Hematopoietic multipotent progenitor cell (in vitro differentiated cells): ENCODE measurements around the gene OSBPL9. TPM values are rescaled to one million over a fixed set of nuclear protein-coding genes. Genes with fewer than 3 reads are reported as not detected.
"Not testable (repeated sequence)": the region's sequence is repeated elsewhere in the genome, so short reads cannot be mapped to it uniquely, and the experiment has no call there.

ENCODE experiments used
- DNase-seq, 3 donors: peaks; one replicate each; pipeline ENCODE4 v3.0.0-alpha.2; 2011 to 2015; ENCODE audit warnings: low read depth in 2 of 3, low spot score in 2 of 3
- total RNA-seq: library from RNA; depleted of rRNA; stranded (reverse); fragments of >200 nt; gene quantifications from one replicate; pipeline ENCODE4 v1.2.3, GENCODE V29; 2012

Gene OSBPL9
- total RNA-seq, 1 donor = 87.0 TPM

GRCh38 chr1:51607681-51608095 is 9.2 kb upstream of the OSBPL9 start:
- peak in 1 of 3 donors; percentile 62 for DNase-seq

DNA sequence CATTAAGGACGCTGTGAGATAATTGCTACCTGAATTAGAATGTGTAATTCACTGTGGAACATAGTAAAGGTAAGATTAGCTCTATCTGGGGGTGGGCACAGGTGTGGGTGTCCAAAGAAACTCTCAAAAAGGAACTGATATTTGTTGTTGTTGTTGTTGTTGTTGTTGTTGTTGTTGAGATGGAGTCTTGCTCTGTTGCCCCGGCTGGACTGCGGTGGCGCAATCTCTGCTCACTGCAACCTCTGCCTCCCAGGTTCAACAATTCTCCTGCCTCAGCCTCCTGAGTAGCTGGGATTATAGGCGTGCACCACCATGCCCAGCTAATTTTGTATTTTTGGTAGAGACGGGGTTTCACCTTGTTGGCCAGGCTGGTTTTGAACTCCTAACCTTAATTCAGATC is 6.8 kb upstream of the OSBPL9 start:
- DNase-seq = not testable (repeated sequence)

DNA sequence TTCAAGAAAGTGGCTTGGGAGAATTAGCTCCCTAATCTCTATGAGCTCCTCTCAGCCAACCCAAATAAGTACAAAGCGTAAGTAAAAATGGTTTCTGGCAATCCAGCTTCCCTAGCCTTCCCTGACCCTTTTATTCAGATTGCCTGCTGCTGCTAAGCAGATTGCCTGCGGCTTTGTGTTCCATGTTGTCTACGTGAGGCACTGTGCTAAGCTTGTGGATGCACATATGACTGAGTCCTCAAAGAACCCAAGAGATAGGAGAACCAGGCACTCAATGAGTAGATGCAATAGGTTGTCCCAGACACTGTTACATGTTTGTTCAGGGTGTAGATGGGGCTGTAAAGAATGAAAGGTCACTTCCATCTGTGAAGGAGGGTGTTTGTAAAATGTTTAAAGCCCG is 6.3 kb upstream of the OSBPL9 start:
- no peak for DNase-seq

DNA sequence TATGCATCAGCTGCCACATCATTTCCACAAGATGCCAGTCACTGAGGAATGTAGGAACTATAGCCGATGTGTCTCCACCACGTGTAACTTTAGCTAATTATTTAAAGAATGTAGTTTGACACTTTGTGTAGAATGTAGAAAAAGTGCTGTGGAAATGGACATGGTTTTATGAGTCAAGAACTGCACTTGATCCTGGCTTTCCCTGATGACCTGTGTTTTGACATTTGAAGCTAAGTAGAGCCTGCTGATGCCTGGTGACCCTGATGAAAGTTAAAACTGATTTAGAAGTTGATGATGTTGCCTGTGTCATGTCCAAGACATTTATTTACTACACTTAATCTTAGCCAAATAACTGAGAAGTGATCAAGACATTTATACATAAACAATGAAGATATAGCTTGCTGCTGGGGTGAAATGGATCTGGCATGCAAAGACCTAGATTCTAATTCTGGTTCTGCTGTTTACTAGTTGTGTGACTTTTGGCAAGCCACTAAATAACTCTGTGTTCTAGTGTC is 4.4 kb upstream of the OSBPL9 start:
- no peak for DNase-seq

DNA sequence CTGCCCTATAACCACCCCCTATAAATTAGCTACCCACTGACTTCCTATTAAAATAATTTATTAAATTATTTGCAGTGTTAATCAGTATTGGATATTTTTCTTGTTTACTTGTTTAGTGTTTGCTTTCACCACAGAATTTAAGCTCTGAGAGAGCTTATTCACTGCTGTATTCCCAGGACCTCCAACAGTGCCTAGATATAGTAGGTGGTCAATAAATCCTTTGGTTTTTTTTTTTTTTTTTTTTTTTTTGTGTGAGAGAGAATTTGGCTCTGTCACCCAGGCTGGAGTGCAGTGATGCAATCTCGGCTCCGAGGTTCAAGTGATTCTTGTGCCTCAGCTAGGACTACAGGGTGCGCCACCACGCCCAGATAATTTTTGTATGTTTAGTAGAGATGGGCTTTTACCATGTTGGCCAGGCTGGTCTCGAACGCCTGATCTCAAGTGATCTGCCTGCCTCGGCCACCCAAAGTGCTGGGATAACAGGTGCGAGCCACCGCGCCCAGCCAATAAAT is 1.1 kb upstream of the OSBPL9 start:
- DNase-seq = no peak

DNA sequence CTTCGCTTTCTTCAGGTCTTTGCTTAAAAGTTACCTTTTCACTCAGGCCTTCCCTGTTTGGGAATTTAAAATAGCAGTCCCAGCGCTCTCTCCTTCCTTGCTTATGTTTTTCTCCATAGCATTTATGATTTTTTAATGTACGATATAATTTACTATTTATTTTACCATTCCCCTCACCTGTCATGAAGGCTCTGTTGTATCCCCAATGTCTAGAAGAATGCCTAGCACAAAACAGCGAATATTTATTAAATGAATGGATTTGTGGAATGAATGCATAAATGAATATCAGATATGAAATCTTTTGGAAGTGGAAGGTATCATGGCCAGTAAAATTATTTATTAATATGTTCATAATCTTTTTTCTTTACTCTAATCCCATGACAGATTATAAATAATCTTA is 402 bp upstream of the OSBPL9 start:
- no peak for DNase-seq

DNA sequence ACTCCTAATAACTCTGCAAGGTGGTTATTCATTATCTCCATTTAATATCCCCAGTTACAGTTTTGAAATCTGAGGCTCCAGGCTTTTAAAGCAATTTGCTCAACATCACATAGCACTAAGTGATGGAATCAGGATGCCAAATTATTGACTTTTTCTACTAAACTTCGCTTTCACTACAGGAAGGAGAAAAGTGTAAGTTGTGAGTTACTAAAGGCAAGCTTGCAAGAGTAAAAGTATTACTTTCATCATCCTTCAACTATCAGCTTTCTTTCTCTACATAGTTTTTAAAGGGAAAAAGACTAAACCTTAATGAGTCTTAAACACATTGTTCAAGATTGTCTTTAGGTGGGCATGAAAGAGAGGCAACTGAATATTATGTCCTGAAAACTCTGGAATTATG is 1.8 kb downstream of the OSBPL9 start:
- no peak for DNase-seq

DNA sequence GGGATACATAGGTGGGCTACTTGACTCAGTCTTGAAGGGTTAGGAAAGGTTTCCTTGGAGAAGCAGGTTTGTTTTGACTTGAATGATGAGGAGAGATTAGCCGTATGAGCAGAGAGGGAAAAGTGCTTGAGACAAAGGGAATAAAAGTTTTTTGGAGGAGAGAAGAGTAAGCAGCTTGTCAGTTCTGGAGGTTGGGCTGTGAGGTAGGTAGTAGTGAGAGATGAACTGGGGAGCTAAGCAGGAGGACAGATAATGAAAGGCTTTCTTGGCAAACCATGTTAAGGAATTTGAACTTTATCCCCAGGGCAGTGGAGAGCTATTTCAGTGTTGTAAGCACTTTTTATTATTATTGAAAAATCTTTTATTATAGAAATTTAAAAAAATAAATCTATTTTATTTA is 3.6 kb downstream of the OSBPL9 start:
- no peak for DNase-seq

GRCh38 chr1:51621161-51621560 is 4.3 kb downstream of the OSBPL9 start:
- DNase-seq = no peak

DNA sequence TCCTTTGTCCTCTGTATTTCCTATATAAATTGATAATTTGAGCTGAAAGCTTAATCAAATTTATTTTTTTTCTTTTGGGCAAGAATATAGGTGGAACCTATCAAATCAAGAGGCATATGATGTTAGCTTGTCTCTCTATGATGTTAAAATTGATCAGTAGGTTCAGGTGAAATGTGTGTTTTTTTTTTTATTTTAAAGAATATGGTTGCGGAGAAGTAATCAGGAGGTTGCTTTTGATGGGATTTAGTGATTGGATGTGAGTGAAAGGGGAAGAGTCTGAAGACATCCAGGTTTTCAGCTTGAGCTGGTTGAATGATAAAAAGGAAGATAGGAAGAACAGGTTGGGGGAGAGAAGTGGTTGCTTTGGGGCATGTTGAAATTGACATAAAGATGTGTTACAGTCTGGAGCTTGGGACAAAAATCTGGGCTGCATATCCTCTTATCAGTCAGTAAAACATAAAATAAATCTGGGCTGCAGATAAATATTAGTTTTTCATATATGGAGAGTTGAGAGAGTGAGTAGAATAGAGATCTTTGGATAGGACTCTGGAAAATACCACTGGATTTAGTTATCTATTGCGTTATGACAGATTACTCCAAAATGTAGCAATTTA is 5.1 kb downstream of the OSBPL9 start:
- DNase-seq = no peak

- peak in 2 of 3 donors; percentile 87 to 93 for DNase-seq
Observed at GRCh38 chr1:51622455-51622913, 5.6 kb downstream of the OSBPL9 start.

DNA sequence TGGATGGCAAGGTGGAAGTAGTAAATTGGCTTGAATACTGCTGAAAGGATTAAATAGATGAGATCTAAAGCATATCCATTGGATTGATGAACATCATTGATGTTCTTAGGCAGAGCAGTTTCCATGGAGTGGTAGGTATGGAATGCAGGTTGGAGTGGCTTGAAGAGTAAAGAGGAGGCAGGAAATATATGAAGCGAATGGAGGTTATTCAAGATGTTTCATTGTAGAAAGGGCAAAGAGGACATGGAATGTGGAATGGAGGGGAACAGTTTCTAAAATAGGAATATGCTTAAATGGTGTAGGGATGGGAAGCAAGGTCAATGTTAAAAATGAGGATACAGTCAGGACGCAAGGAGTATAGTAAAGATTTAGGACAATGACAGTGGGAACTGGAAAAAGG is 6.1 kb downstream of the OSBPL9 start:
- no peak for DNase-seq

GRCh38 chr1:51623450-51623849 is 6.6 kb downstream of the OSBPL9 start:
- no peak for DNase-seq

DNA sequence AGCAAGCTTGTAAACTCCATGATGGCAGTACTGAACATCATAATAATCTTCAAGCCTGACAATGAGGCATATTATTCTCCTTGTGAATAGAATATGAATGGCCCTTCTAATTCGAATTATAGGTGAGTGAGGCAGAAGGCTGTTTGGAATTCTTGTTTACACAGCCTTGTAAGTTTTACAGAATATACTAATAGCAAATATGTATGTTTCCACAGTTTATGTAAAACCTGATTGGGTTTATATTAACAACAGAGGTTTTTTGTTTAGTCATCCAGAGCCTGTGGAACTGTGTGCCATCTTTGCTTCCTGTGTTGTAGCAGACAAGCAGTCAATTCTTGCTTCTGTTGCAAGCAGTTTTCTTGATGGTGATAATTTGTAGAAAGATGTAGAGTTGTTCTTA is 8.0 kb downstream of the OSBPL9 start:
- DNase-seq = peak in 2 of 3 donors; percentile 18 to 43

DNA sequence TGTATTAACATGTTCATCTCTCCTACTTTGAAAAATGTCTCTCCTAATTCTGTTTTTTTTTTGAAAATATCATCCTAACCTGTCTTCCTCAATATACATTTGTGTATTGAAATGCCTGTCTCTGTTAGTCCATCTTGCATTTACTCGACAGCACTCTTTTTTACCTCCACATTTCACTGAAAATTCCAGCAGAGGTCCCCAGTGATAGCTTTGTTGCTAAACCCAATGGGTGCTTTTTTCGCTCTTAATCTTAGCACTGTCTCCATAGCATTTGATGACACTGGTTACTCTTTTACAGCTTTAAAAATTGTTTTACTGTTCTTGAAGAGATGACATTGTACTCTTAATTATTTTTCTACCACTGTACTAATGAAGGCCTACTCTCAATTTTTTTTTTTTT is 10.8 kb downstream of the OSBPL9 start:
- DNase-seq = peak in 2 of 3 donors; percentile 49 to 79

- DNase-seq = no peak
Observed at GRCh38 chr1:51628715-51629590, 12.1 kb downstream of the OSBPL9 start.

DNA sequence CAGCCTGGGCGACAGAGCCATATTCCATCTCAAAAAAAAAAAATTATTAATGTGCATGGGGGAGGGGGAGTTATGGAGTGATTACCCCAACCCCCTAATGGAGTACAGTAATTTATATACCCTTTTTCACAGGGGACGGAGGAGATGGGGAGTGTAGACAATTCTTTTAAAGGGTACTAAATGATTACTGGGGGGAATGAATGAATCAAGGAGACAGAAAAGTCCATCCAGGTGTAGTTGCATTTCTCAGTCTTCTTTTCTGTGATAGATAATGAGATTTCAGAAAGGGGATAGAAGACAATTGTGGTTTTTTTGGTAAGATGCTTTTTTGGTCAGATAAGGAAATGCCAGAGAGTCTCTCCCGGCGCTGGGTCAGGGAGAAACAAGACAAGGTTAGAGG is 13.0 kb downstream of the OSBPL9 start:
- DNase-seq = no peak

GRCh38 chr1:51630393-51630792 is 13.5 kb downstream of the OSBPL9 start:
- DNase-seq = no peak

DNA sequence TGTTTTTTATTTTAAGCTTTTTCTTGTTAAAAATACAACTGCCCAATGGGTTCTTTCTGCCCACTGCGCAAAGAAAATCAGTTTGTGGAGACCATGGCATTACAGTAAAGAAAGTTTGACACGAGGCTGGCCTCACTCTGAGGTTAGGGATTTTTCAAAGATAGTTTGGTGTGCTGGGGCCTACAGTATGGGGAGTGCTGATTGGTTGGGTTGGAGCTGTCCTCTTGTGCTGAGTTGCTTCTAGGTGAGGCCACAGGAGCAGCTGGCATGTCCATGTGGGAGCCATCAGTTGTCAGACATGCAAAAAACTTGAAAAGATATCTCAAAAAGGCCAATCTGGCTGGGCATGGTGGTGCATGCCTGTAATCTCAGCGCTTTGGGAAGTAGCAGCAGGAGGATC is 14.0 kb downstream of the OSBPL9 start:
- DNase-seq = no peak

DNA sequence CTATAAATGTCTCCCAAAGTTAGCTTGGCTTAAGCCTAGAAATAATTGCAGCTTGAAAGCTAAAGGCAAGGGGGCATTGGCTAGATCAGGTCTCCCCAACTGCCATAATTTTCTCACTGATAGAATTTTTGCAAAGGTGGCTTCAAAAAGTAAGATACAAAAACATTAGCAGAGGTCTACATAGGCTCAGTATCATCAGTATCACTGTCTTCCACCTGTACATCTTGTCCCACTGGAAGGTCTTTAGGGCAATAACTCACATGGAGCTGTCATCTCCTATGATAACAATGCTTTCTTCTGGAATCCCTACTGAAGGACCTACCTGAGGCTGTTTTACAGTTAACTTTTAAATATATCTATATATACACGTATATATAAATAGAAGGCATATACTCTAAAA is 14.9 kb downstream of the OSBPL9 start:
- DNase-seq = no peak

DNA sequence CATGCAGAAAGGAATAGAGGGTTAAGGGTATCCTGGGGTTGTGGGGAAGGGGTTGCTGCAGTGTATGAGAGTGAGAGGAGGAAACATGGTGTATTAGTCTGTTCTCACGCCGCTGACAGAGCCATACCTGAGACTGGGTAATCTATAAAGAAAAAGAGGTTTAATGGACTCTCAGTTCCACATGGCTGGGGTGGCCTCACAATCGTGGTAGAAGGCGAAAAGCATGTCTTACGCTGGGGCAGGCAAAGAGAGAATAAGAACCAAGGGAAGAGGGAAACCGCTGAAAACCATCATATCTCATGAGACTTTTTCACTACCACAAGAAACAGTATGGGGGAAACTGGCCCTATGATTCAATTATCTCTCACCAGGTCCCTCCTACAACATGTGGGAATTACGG is 17.7 kb downstream of the OSBPL9 start:
- DNase-seq = no peak

DNA sequence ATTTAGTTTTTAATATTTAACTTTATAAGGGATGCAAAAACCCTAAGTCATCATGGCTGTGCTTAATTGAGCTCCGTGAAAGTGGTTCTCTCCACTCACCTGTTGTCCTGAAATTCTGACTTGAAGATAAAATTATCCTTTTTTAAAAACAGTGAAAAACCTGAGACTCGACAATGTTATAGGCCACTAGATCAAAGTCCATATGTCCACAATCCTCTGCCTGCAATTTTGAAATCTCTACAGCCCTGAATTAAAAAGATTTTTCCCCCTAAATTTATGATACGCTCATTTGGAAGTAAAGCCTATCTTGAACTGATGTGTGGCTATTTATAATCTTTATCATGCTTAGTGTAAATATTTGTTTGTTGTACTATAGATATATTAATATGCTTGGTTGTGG is 18.7 kb downstream of the OSBPL9 start:
- DNase-seq = no peak
